ENCODE data around the gene CERCAM.

CERCAM gene

GRCh38 chr9:128372784-128373183 is 47.9 kb upstream of the CERCAM start:
- Histone ChIP-seq H2AFZ (ENCODE audit: low read length) (no peak overlapping the region), H3K27me3 (ENCODE audit: insufficient read depth, low read length) (no peaks in the 10 kb centered on the region), H3K9me3 (ENCODE audit: low read length) (no peaks in the 10 kb centered on the region), H3K4me2 (ENCODE audit: low read length) (peak overlapping the region; percentile 96), H3K79me2 (ENCODE audit: insufficient read depth, low read length) (peaks cover 22% of the 10 kb centered on the region), H3K36me3 (ENCODE audit: insufficient read depth, low read length) (peaks cover 17% of the 10 kb centered on the region; the same call in 1 of the 2 replicates), H3K4me3 (ENCODE audit: low read depth, low read length, poor library complexity, severe bottlenecking) (peak overlapping the region; percentile 85), H4K20me1 (ENCODE audit: insufficient read depth, low read length) (no peaks in the 10 kb centered on the region), H3K4me1 (ENCODE audit: insufficient read depth, low read length, severe bottlenecking) (peaks cover 21% of the 10 kb centered on the region), H3K27ac (ENCODE audit: low read depth, low read length, poor library complexity, severe bottlenecking) (no peak overlapping the region), H3K9ac (ENCODE audit: low read length) (peak overlapping the region; percentile 78; the same call in 1 of the 2 replicates), H3F3A (ENCODE audit: insufficient read depth, low read length) (no peaks in the 10 kb centered on the region), H3K9me2 (ENCODE audit: low read depth, low read length) (no peaks in the 10 kb centered on the region)
- TF ChIP-seq EZH2 (IDR thresholded peaks at IDR 0.05; ENCODE audit: borderline replicate concordance, low read length) (no peak), CTCF (IDR thresholded peaks at IDR 0.05; ENCODE audit: low read length) (no peak)

GRCh38 chr9:128374221-128374675 is 46.4 kb upstream of the CERCAM start:
- no peak for TF ChIP-seq CTCF (IDR thresholded peaks at IDR 0.05; ENCODE audit: low read length)
- no peak for TF ChIP-seq EZH2 (IDR thresholded peaks at IDR 0.05; ENCODE audit: borderline replicate concordance, low read length)
- Histone ChIP-seq H3K9ac (ENCODE audit: low read length) (no peak overlapping the region), H3K27ac (ENCODE audit: low read depth, low read length, poor library complexity, severe bottlenecking) (no peak overlapping the region), H3K27me3 (ENCODE audit: insufficient read depth, low read length) (no peaks in the 10 kb centered on the region), H3K4me3 (ENCODE audit: low read depth, low read length, poor library complexity, severe bottlenecking) (no peak overlapping the region), H3K79me2 (ENCODE audit: insufficient read depth, low read length) (peaks cover 22% of the 10 kb centered on the region), H4K20me1 (ENCODE audit: insufficient read depth, low read length) (no peaks in the 10 kb centered on the region), H3F3A (ENCODE audit: insufficient read depth, low read length) (no peaks in the 10 kb centered on the region), H2AFZ (ENCODE audit: low read length) (no peak overlapping the region), H3K9me3 (ENCODE audit: low read length) (no peaks in the 10 kb centered on the region), H3K4me1 (ENCODE audit: insufficient read depth, low read length, severe bottlenecking) (peaks cover 21% of the 10 kb centered on the region), H3K4me2 (ENCODE audit: low read length) (no peak overlapping the region), H3K9me2 (ENCODE audit: low read depth, low read length) (no peaks in the 10 kb centered on the region), H3K36me3 (ENCODE audit: insufficient read depth, low read length) (peaks cover 25% of the 10 kb centered on the region)

- no peaks in the 10 kb centered on the region for H3K9me2 ChIP-seq (ENCODE audit: low read depth, low read length)
- no peak overlapping the region for H3K4me2 ChIP-seq (ENCODE audit: low read length)
- peaks cover 13% of the 10 kb centered on the region for H3K4me1 ChIP-seq (ENCODE audit: insufficient read depth, low read length, severe bottlenecking)
- H2AFZ ChIP-seq (ENCODE audit: low read length): no peak overlapping the region
- H3K27me3 ChIP-seq (ENCODE audit: insufficient read depth, low read length): no peaks in the 10 kb centered on the region
- no peak overlapping the region for H3K27ac ChIP-seq (ENCODE audit: low read depth, low read length, poor library complexity, severe bottlenecking)
- no peak for TF ChIP-seq EZH2 (IDR thresholded peaks at IDR 0.05; ENCODE audit: borderline replicate concordance, low read length)
- no peak for TF ChIP-seq CTCF (IDR thresholded peaks at IDR 0.05; ENCODE audit: low read length)
- H3K4me3 ChIP-seq (ENCODE audit: low read depth, low read length, poor library complexity, severe bottlenecking): no peak overlapping the region
- no peaks in the 10 kb centered on the region for H4K20me1 ChIP-seq (ENCODE audit: insufficient read depth, low read length)
- H3K36me3 ChIP-seq (ENCODE audit: insufficient read depth, low read length): peaks cover 31% of the 10 kb centered on the region
- no peaks in the 10 kb centered on the region for H3K9me3 ChIP-seq (ENCODE audit: low read length)
- no peak overlapping the region for H3K9ac ChIP-seq (ENCODE audit: low read length)
- peaks cover 22% of the 10 kb centered on the region for H3K79me2 ChIP-seq (ENCODE audit: insufficient read depth, low read length)
- no peaks in the 10 kb centered on the region for H3F3A ChIP-seq (ENCODE audit: insufficient read depth, low read length)
Observed at GRCh38 chr9:128375865-128376264, 44.8 kb upstream of the CERCAM start.
